Esophagus (tissue), 2 donors: Measurements from ENCODE around the gene ANTKMT. TPM values are rescaled to one million over a fixed set of nuclear protein-coding genes. Genes with fewer than 3 reads are reported as not detected.

ENCODE experiments used
- H3K27ac ChIP-seq, 2 donors: one replicate each; pipeline ENCODE4 v1.5.1; 2013; ENCODE audit warnings: low read depth in 2 of 2, mild to moderate bottlenecking in 2 of 2, inconsistent platforms in 1 of 2, low read length in 1 of 2, moderate library complexity in 1 of 2
- H3K27me3 ChIP-seq, 2 donors: one replicate each; pipeline ENCODE4 v1.6.1; 2013; ENCODE audit warnings: low read length in 2 of 2, control low read depth in 1 of 2, mild to moderate bottlenecking in 1 of 2; ENCODE audit not compliant: insufficient read depth in 2 of 2, control insufficient read depth in 1 of 2
- H3K36me3 ChIP-seq, 2 donors: one replicate each; pipeline ENCODE4 v1.6.1; 2013; ENCODE audit warnings: low read length in 1 of 2; ENCODE audit not compliant: control insufficient read depth in 2 of 2, insufficient read depth in 2 of 2
- H3K4me1 ChIP-seq, 2 donors: one replicate each; pipeline ENCODE4 v1.6.1; 2013; ENCODE audit warnings: low read length in 1 of 2; ENCODE audit not compliant: control insufficient read depth in 2 of 2, insufficient read depth in 2 of 2
- H3K4me3 ChIP-seq, 2 donors: one replicate each; pipeline ENCODE4 v1.5.1; 2013; ENCODE audit warnings: low read length in 2 of 2, mild to moderate bottlenecking in 2 of 2, low read depth in 1 of 2, moderate library complexity in 1 of 2
- H3K9me3 ChIP-seq, 2 donors: one replicate each; pipeline ENCODE4 v1.6.1; 2013; ENCODE audit warnings: mild to moderate bottlenecking in 2 of 2, low read depth in 1 of 2, low read length in 1 of 2, moderate library complexity in 1 of 2; ENCODE audit not compliant: control insufficient read depth in 2 of 2, insufficient read depth in 1 of 2
- WGBS, 2 donors: extraction: QIAGEN DNeasy Blood & Tissue Kit; methylation state at CpG; one replicate each; pipeline ENCODE4 v1.1.7; 2013; 5-methylcytosine and 5-hydroxymethylcytosine counted together
- polyA plus RNA-seq, 2 donors: library from polyadenylated mRNA; stranded (reverse); fragments of 200-250 nt; gene quantifications; one replicate each; pipeline ENCODE4 v1.2.3, GENCODE V29; 2013
- donor health status: healthy with polysubstance abuse.
- donor health status: Bipolar disorder and iron deficiency.

ANTKMT gene
- polyA plus RNA-seq, 2 donors: 17.9 to 22.4 TPM

- Histone ChIP-seq H3K4me1 (peaks cover 4 to 11% of the 10 kb centered on the region in 2 donors), H3K27ac (no peak overlapping the region), H3K36me3 (peaks cover 0 to 63% of the 10 kb centered on the region in 2 donors), H3K9me3 (no peaks in the 10 kb centered on the region), H3K4me3 (no peak overlapping the region), H3K27me3 (peaks cover 0 to 3% of the 10 kb centered on the region in 2 donors)
- 83 to 87% methylated on average over 13 of the region's 13 CpGs for WGBS, 2 donors
These were observed 12.0 kb downstream of the ANTKMT start for GRCh38 chr16:732936-733335.

GRCh38 chr16:733382-734207 is 12.6 kb downstream of the ANTKMT start:
- WGBS, 2 donors: 85 to 86% methylated on average over 34 of the region's 34 CpGs
- no peak overlapping the region for H3K4me3 ChIP-seq
- H3K27ac ChIP-seq: no peak overlapping the region
- peaks cover under 1 to 5% of the 10 kb centered on the region in 2 donors for H3K4me1 ChIP-seq
- H3K36me3 ChIP-seq: peaks cover 0 to 64% of the 10 kb centered on the region in 2 donors
- peaks cover 0 to under 1% of the 10 kb centered on the region in 2 donors for H3K27me3 ChIP-seq
- no peaks in the 10 kb centered on the region for H3K9me3 ChIP-seq

GRCh38 chr16:734208-734980 is 13.4 kb downstream of the ANTKMT start:
- no peak overlapping the region for H3K4me3 ChIP-seq
- H3K27ac ChIP-seq: no peak overlapping the region
- H3K27me3 ChIP-seq: no peaks in the 10 kb centered on the region
- WGBS, 2 donors: 90 to 92% methylated on average over 49 of the region's 49 CpGs
- H3K9me3 ChIP-seq: no peaks in the 10 kb centered on the region
- H3K4me1 ChIP-seq: no peaks in the 10 kb centered on the region
- peaks cover 0 to 64% of the 10 kb centered on the region in 2 donors for H3K36me3 ChIP-seq

GRCh38 chr16:734981-735881 is 14.3 kb downstream of the ANTKMT start:
- H3K36me3 ChIP-seq: peaks cover 0 to 64% of the 10 kb centered on the region in 2 donors
- H3K27ac ChIP-seq: no peak overlapping the region
- H3K27me3 ChIP-seq: no peaks in the 10 kb centered on the region
- 93% methylated on average over 25 of the region's 25 CpGs for WGBS, 2 donors
- H3K9me3 ChIP-seq: no peaks in the 10 kb centered on the region
- no peak overlapping the region for H3K4me3 ChIP-seq
- peaks cover 0 to 7% of the 10 kb centered on the region in 2 donors for H3K4me1 ChIP-seq

GRCh38 chr16:735982-736453 is 15.1 kb downstream of the ANTKMT start:
- H3K9me3 ChIP-seq: no peaks in the 10 kb centered on the region
- no peaks in the 10 kb centered on the region for H3K27me3 ChIP-seq
- H3K36me3 ChIP-seq: peaks cover 0 to 60% of the 10 kb centered on the region in 2 donors
- H3K4me3 ChIP-seq: no peak overlapping the region
- peaks cover 0 to 10% of the 10 kb centered on the region in 2 donors for H3K4me1 ChIP-seq
- whole genome bisulfite sequencing, 2 donors: 76 to 83% methylated on average over 13 of the region's 13 CpGs
- H3K27ac ChIP-seq: no peak overlapping the region

- WGBS, 2 donors: 95 to 97% methylated on average over 29 of the region's 29 CpGs
- Histone ChIP-seq H3K27ac (no peak overlapping the region), H3K4me3 (no peak overlapping the region), H3K27me3 (no peaks in the 10 kb centered on the region), H3K9me3 (no peaks in the 10 kb centered on the region), H3K4me1 (peaks cover 0 to 10% of the 10 kb centered on the region in 2 donors), H3K36me3 (peaks cover 0 to 52% of the 10 kb centered on the region in 2 donors)
These were observed 16.1 kb downstream of the ANTKMT start for GRCh38 chr16:736936-737481.

GRCh38 chr16:739560-740458 is 18.9 kb downstream of the ANTKMT start:
- Histone ChIP-seq H3K4me3 (peak overlapping the region; percentile 79 to 92), H3K27ac (no peak overlapping the region), H3K4me1 (peaks cover 0 to 10% of the 10 kb centered on the region in 2 donors), H3K9me3 (no peaks in the 10 kb centered on the region), H3K27me3 (no peaks in the 10 kb centered on the region), H3K36me3 (peaks cover 0 to 31% of the 10 kb centered on the region in 2 donors)
- WGBS, 2 donors: 40 to 42% methylated on average over 36 to 38 of the region's 38 CpGs

- WGBS, 2 donors: 0 to 1% methylated on average over 17 to 22 of the region's 22 CpGs
- Histone ChIP-seq H3K9me3 (no peaks in the 10 kb centered on the region), H3K4me3 (peak overlapping the region; percentile 79 to 92), H3K36me3 (peaks cover 0 to 25% of the 10 kb centered on the region in 2 donors), H3K27ac (peak overlapping the region; percentile 22 to 69), H3K27me3 (no peaks in the 10 kb centered on the region), H3K4me1 (peaks cover 0 to 10% of the 10 kb centered on the region in 2 donors)
These were observed 19.5 kb downstream of the ANTKMT start for GRCh38 chr16:740459-740763.
